22Rv1 (cell line): ENCODE data around the gene ZNF785.
"Not testable (repeated sequence)": the region's sequence is repeated elsewhere in the genome, so short reads cannot be mapped to it uniquely, and the experiment has no call there.

Experiments used
- H3K27ac ChIP-seq: fragments of 450-650 bp; 2 replicates; pipeline ENCODE4 v1.5.1; 2017
- ZFX ChIP-seq: fragments of 450-650 bp; IDR thresholded peaks from 2 replicates; pipeline ENCODE4 v1.6.1; 2017; ENCODE audit warnings: antibody characterized with exemption, borderline replicate concordance
- TF ChIP-seq, protein P1 (sequence below): fragments of 450-650 bp; IDR thresholded peaks from 2 replicates; pipeline ENCODE4 v1.5.1; 2017; ENCODE audit warnings: mild to moderate bottlenecking

The ZNF785 gene

DNA sequence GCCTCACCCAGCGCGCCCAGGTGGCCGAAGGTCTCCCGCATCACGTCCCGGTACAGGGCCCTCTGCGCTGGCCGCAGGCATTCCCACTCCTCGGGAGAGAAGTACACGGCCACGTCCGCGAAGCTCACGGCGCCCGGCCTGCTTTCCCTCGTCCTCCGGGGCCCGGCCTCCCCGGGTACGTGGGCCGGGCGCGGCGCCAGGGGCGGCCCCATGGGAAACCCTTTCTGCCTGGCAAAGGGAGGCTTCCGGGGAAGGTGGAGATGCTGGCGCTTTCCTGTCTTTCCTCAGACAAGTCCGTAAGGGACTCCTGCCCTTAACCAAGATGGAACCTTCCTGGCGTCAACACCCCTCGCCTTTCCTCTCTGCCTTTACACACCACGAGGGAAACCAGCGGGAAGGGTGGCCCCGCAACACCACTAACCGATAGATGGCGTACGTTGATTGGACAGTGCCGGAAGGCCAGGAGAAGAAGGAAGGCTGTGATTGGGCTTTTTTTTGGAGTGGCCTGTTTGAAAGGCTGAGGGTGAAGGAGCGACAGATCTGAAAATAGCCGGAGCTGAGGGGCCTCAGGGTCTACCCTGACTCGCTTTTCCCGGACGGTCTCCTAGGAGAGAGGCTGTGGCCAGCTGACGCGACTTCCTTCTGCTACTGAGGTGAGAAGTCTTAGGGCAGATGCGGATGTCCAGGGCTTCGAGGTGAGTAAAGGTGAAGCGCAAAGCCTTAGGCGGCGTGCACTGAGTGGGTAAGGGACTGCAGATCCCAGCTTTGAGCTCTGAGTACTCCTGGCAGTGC, at the start of gene ZNF785:
Gene ZNF785 (minus strand): TSS at position 298 of the 792 bp plus-strand sequence. CDS start 86 bp downstream, at position 212.
- no peak within 1 kb of the TSS for H3K27ac ChIP-seq
- TF ChIP-seq, protein P1, sequence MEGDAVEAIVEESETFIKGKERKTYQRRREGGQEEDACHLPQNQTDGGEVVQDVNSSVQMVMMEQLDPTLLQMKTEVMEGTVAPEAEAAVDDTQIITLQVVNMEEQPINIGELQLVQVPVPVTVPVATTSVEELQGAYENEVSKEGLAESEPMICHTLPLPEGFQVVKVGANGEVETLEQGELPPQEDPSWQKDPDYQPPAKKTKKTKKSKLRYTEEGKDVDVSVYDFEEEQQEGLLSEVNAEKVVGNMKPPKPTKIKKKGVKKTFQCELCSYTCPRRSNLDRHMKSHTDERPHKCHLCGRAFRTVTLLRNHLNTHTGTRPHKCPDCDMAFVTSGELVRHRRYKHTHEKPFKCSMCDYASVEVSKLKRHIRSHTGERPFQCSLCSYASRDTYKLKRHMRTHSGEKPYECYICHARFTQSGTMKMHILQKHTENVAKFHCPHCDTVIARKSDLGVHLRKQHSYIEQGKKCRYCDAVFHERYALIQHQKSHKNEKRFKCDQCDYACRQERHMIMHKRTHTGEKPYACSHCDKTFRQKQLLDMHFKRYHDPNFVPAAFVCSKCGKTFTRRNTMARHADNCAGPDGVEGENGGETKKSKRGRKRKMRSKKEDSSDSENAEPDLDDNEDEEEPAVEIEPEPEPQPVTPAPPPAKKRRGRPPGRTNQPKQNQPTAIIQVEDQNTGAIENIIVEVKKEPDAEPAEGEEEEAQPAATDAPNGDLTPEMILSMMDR = 0 out of 2 replicates have a peak, but pooled peaks have one; percentile 13
- TF ChIP-seq ZFX = no peak

DNA sequence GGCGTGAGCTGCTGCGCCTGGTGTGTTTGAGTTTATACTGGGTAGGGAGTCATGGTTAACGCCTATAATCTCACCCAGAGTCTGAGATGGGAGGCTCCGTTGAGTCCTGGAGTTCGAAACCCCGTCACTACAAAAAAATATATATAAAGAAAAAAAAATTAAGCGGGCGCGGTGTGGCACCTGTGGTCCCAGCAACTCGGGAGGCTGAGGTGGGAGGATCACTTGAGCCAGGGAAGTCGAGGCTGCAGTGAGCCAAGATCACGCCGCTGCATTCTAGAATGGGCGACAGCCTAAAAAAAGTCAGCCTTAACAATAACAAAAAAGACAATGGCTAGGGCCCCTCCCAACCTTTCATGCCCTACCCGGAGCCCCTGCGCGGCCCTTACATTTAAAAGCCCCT, 48.0 kb upstream of the ZNF785 start:
- H3K27ac ChIP-seq = peak overlapping the region; percentile 83
- no peak for TF ChIP-seq ZFX
- TF ChIP-seq, protein P1 = no peak

DNA sequence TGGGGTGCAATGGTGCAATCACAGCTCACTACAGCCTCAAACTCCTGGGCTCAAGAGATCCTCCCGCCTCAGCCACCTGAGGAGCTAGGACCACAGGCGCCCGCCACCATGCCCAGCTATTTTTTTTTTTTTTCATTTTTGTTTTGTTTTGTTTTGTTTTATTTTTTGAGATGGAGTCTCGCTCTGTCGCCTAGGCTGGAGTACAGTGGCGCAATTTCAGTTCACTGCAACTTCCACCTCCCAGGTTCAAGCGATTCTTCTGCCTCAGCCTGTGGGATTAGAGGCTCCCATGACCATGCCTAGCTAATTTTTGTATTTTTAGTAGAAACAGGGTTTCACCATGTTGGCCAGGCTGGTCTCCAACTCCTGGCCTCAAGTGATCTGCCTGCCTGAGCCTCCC, 47.0 kb upstream of the ZNF785 start:
- not testable (repeated sequence) for H3K27ac ChIP-seq

DNA sequence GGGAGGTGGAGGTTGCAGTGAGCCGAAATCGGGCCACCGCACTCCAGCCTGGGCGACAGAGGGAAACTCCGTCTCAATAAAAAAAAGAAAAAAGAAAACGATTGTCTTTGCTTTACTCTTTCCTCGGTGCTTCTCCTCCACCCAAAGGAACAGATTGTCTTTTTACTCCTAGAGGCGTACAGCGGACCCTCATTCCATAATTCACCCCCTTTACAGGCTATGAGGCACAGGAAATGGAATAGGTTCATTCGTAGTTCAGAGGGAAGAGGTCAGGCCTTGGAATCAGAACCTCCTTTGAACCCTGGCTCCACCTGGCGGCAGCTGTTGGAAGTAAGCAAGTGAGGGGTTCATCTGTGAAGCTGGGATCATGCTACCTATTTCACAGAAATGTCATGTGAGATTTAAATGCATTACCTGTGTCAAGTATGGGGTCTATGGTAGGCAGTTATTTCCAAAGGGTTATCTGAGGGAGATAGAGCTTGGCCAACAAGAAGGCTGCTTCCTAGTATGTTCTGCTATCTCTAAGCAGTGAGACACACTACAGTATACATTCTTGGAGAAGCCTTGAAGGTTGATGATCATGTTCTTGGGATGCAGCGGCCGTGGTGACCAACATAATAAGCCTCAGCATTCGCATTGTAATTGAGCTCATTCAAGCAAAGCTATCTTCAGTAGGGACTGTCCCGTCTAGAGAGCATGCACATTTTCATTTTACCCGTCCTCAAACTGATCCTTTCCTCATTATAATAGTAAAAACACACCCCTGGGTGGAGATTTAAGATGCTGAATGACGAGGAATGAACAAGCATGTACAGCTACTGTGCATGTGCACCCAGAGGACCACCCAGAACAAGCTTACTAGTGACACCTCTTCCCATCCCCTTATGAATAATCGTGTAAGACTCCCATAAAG, 43.4 kb upstream of the ZNF785 start:
- no peak overlapping the region for H3K27ac ChIP-seq
- no peak for TF ChIP-seq ZFX
- TF ChIP-seq, protein P1 = peak; percentile 92

DNA sequence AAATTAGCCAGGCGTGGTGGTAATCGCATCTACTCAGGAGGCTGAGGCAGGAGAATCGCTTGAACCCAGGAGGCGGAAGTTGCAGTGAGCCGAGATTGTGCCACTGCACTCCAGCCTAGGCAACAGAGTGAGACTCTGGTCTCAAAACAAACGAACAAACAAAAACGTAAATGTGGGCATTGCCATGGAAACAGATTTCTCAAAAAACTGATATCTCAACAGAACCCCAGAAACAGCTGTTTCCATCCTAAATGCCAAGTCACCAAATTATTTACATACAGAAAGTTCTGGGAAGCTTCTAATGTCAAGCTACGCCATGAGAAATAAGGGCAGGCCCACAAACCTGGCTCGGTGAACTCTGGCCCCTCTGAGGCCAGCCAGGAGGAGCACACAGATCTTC, 40.7 kb upstream of the ZNF785 start:
- H3K27ac ChIP-seq = no peak overlapping the region
- TF ChIP-seq, protein P1 = no peak
- TF ChIP-seq ZFX = no peak

DNA sequence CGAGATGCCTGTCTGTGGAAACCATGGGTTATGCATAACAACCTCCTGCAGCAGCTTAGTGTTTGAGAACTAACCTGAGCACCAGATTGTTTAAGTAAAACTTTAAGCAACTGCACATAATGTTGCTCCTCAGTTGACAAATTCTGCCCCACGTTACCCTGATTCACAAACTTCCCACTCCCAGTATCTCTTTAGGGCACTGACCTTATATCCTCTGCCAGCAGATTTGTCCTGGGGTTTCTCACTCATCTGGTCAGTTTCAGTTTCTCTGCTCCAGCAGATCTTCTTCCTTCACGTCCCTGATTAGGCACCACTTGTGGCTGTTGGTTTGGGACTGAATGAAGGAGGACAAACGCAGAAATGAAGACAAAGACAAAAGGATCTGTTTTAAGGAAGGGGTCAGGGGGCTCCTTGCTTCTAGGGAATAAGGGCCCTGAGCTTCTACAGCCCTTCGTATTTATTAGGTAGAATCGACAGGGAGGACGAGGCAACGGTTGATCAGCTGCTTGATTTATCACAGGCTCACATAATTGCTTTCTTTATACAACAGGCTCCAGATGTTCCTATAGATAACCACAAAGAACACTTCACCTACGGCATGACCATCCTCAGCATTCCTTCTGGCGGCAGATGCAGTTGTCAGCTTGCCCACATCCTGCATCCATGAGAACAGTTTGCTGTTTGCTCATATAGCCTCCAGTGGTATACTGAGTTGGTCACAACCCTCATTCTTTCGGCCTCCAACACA, 38.2 kb upstream of the ZNF785 start:
- H3K27ac ChIP-seq = no peak overlapping the region
- TF ChIP-seq, protein P1 = no peak
- no peak for TF ChIP-seq ZFX

DNA sequence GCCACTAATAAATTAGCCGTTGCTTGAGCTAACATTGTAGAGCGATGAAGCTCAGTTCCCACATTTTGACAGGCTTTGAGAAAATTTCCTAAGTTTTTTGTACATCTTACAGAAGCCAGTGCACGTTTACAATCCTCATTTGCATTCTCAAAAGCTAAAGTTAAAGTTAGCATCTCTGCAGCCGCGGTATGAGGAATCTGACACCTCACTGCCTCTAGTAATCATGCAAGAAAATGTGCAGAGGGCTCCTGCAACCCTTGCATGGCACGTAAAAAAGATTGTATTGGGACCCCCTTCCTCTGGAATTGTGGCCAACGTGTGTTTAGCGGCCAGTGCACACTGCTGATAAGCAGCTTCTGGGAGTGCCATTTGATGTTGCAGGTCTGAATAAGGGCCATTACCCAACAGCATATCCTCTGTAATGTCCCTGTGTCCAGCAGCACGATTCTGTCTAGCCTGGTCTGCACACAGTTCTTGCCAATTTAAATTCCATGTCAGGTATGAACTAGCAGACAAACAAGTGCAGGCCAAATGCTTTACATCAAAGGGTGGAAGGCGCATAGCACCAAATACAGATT, 37.0 kb upstream of the ZNF785 start:
- no peak overlapping the region for H3K27ac ChIP-seq
- TF ChIP-seq, protein P1 = no peak
- TF ChIP-seq ZFX = no peak
